ENCODE data around the gene VIPR2. TPM values are rescaled to one million over a fixed set of nuclear protein-coding genes. Genes with fewer than 3 reads are reported as not detected.

The VIPR2 gene
- total RNA-seq, 6 donors from 2014 or later = 0.30 to 0.74 (median 0.40) TPM; not detected in 3

DNA sequence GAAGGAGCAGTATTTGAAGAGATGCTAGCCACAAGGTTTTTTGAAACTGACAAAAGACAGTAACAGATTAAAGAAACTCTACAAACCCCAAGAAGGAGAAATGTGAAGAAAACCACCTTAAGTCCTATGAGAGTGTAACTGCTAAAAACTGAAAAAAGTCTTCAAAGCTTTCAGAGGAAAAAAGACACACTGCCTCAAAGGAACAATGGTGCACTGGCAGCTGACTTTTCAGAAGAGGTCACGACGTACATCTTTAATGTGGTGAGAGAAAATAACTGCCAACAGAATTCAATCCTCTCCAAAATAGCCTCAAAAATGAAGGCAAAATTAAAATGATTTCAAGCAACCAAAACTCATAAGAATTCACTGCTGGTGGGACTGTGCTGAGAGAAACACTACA is 94.0 kb downstream of the VIPR2 start:
- Histone ChIP-seq H3K27ac (no peak overlapping the region), H3K36me3 (no peaks in the 10 kb centered on the region), H3K4me3 (no peak overlapping the region), H3K27me3 (no peaks in the 10 kb centered on the region), H3K9me3 (peaks cover 0 to 5% (median 0%) of the 10 kb centered on the region in 4 donors), H3K4me1 (no peaks in the 10 kb centered on the region)
- TF ChIP-seq, protein P1, sequence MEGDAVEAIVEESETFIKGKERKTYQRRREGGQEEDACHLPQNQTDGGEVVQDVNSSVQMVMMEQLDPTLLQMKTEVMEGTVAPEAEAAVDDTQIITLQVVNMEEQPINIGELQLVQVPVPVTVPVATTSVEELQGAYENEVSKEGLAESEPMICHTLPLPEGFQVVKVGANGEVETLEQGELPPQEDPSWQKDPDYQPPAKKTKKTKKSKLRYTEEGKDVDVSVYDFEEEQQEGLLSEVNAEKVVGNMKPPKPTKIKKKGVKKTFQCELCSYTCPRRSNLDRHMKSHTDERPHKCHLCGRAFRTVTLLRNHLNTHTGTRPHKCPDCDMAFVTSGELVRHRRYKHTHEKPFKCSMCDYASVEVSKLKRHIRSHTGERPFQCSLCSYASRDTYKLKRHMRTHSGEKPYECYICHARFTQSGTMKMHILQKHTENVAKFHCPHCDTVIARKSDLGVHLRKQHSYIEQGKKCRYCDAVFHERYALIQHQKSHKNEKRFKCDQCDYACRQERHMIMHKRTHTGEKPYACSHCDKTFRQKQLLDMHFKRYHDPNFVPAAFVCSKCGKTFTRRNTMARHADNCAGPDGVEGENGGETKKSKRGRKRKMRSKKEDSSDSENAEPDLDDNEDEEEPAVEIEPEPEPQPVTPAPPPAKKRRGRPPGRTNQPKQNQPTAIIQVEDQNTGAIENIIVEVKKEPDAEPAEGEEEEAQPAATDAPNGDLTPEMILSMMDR (IDR thresholded peaks at IDR 0.05) = no peak
- TF ChIP-seq EP300 (IDR thresholded peaks at IDR 0.05) (no peak), POLR2AphosphoS5 (IDR thresholded peaks at IDR 0.05) (no peak), POLR2A (IDR thresholded peaks at IDR 0.05) (no peak)
- no peak for DNase-seq
- no peak for ATAC-seq (ENCODE audit: low FRiP score in 2 of 2)
- WGBS, 2 donors = 83 to 84% methylated on average over 2 of the region's 2 CpGs

GRCh38 chr7:159049266-159050025 is 95.2 kb downstream of the VIPR2 start:
- 80 to 84% methylated on average over 15 of the region's 15 CpGs for WGBS, 2 donors
- no peak for TF ChIP-seq POLR2AphosphoS5 (IDR thresholded peaks at IDR 0.05)
- Histone ChIP-seq H3K27ac (no peak overlapping the region), H3K4me1 (no peaks in the 10 kb centered on the region), H3K36me3 (no peaks in the 10 kb centered on the region), H3K9me3 (peaks cover 0 to 5% (median 0%) of the 10 kb centered on the region in 4 donors), H3K4me3 (no peak overlapping the region), H3K27me3 (no peaks in the 10 kb centered on the region)
- ATAC-seq (ENCODE audit: low FRiP score in 2 of 2) = no peak
- DNase-seq = peak in 1 of 2 donors; percentile 16

DNA sequence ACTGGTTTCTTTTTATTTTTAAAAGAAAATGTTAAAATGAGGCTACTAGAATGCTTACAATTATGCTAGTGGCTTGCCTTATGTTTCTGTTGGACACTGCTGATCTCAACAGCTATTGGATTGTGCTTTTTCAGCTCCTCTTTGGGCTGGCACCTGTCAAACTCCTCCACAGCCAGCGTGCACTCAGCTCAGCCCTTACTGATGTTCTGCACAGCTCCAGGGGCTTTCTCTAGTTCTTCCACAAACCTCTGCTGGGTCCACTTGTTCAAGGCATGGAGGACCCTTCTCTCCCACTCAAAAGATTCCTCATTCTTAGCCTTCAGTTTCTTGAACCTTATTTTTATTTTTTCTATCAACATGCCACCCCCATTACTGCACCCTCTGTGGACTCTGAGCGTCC is 96.0 kb downstream of the VIPR2 start:
- no peak overlapping the region for H3K4me3 ChIP-seq

DNA sequence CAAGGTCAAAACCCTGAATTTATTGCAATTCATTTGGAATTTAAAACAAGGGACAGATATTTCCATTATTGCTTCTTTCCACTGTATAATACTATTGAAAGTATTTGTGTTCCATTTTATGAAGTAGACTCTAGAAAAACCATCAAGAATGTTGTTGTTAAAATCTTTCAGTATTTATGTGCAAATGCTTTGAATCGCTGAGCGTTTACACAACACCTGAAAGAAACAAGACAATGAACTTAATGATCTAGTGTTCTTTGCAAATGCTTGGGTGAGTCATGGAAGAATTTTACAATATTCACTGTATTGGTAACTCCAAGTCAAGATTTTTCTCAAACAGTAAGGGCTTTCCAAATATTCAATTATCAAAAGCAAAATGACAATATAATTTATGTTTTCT is 97.1 kb downstream of the VIPR2 start:
- H3K36me3 ChIP-seq = no peaks in the 10 kb centered on the region
- TF ChIP-seq POLR2A (IDR thresholded peaks at IDR 0.05) = no peak
- TF ChIP-seq EP300 (IDR thresholded peaks at IDR 0.05) = no peak
- no peak for TF ChIP-seq POLR2AphosphoS5 (IDR thresholded peaks at IDR 0.05)
- TF ChIP-seq, protein P1 (IDR thresholded peaks at IDR 0.05) = no peak
- WGBS, 2 donors = 83 to 87% methylated on average over 2 of the region's 2 CpGs
- no peak overlapping the region for H3K27ac ChIP-seq
- no peaks in the 10 kb centered on the region for H3K27me3 ChIP-seq
- no peak overlapping the region for H3K4me3 ChIP-seq
- ATAC-seq (ENCODE audit: low FRiP score in 2 of 2) (no peak), DNase-seq (no peak)
- H3K9me3 ChIP-seq = peaks cover 0 to 5% (median 0%) of the 10 kb centered on the region in 4 donors
- no peaks in the 10 kb centered on the region for H3K4me1 ChIP-seq

More for the DNA sequence above, 96.0 kb downstream of the VIPR2 start:
- no peaks in the 10 kb centered on the region for H3K27me3 ChIP-seq
- no peaks in the 10 kb centered on the region for H3K36me3 ChIP-seq
- no peaks in the 10 kb centered on the region for H3K4me1 ChIP-seq
- peaks cover 0 to 5% (median 0%) of the 10 kb centered on the region in 4 donors for H3K9me3 ChIP-seq
- DNase-seq (peak in 1 of 2 donors; percentile 14), ATAC-seq (ENCODE audit: low FRiP score in 2 of 2) (no peak)
- TF ChIP-seq POLR2A (IDR thresholded peaks at IDR 0.05) (no peak), POLR2AphosphoS5 (IDR thresholded peaks at IDR 0.05) (no peak), EP300 (IDR thresholded peaks at IDR 0.05) (no peak)
- TF ChIP-seq, protein P1 (IDR thresholded peaks at IDR 0.05) = no peak
- no peak overlapping the region for H3K27ac ChIP-seq
- WGBS, 2 donors = 57 to 69% methylated on average over 2 of the region's 2 CpGs

DNA sequence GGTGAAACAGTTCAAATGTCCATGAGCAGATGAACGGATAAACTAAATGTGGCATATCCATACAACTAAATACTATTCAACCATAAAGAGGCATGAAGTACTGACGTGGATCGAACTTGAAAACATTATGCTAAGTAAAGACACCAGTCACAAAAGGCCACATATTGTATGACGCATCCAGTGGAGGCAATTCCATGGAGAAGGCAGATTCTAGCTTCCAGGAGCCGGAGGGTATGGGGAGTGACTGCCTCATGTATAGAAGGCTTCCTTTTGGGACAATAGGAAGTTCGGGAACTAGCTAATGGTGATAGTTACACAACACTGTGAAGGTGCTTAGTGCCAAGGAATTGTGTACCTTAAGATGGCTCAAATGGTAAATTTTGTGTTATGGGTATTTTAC is 98.4 kb downstream of the VIPR2 start:
- Histone ChIP-seq H3K9me3 (no peaks in the 10 kb centered on the region), H3K4me1 (no peaks in the 10 kb centered on the region), H3K36me3 (no peaks in the 10 kb centered on the region), H3K4me3 (no peak overlapping the region), H3K27ac (no peak overlapping the region), H3K27me3 (no peaks in the 10 kb centered on the region)
- ATAC-seq (ENCODE audit: low FRiP score in 2 of 2) = no peak
- WGBS, 2 donors = 88 to 89% methylated on average over 6 of the region's 6 CpGs
- no peak for DNase-seq
- TF ChIP-seq POLR2A (IDR thresholded peaks at IDR 0.05) = no peak
- no peak for TF ChIP-seq POLR2AphosphoS5 (IDR thresholded peaks at IDR 0.05)
- TF ChIP-seq EP300 (IDR thresholded peaks at IDR 0.05) = no peak
- TF ChIP-seq, protein P1 (IDR thresholded peaks at IDR 0.05) = no peak
